ENCODE measurements around the gene GALNT2.

GRCh38 chr1:230270559-230271281 lies 203.7 kb downstream of the GALNT2 start:
- TF ChIP-seq CTCF (IDR thresholded peaks at IDR 0.05) (no peak), EP300 (IDR thresholded peaks at IDR 0.05; ENCODE audit: borderline replicate concordance in 1 of 2, low read depth in 1 of 2, low read length in 1 of 2) (peak in 1 of 2 experiments; percentile 65; a peak in 1 of 4 replicates), MAX (IDR thresholded peaks at IDR 0.05; ENCODE audit: low read depth) (no peak), MXI1 (IDR thresholded peaks at IDR 0.05; ENCODE audit: low read depth, low read length) (peak; percentile 58), RXRA (IDR thresholded peaks at IDR 0.05; ENCODE audit: borderline replicate concordance, low read depth) (no peak), YY1 (IDR thresholded peaks at IDR 0.05; ENCODE audit: low read depth) (no peak)
